ENCODE results near the gene ABCC3. TPM values are rescaled to one million over a fixed set of nuclear protein-coding genes. Genes with fewer than 3 reads are reported as not detected.

ABCC3 gene
- total RNA-seq, 4 donors from 2014 or later, result 297 to 655 (median 533) TPM

DNA sequence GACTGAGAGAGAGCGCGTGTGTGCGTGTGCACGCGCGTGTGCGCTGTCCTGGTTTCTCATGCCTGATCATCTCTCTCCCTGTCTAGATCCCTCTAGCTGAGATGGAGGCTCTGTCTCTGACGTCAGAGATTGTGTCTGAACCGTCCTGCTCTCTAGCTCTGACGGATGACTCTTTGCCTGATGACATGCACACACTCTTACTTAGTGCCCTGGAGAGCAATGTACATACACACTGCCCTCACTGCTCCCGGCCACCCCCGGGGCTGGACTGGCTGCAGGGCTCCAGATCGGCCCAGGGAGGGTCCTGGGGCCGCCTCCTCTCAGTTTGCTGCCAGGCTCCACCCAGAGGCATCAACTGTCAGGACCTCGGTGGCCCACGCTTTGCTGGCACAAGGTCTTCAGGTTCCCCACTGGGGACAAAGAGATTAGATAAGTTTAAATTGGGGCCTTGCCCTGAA, 13.1 kb upstream of the ABCC3 start:
- intact Hi-C loops (cut with DNase I; ENCODE audit: low total_unique reads) (no loop called here), in situ Hi-C loops (cut with MboI; ENCODE audit: low pct_ligation_motif_present in 1 of 4, low pct_unique_long_range_greater_than_20kb in 1 of 4, low sequenced_read_pairs in 3 of 4) (loop anchor here in 1 of 4 donors (10.0 kb wide), 1 partner anchor 77 kb away; the partner anchor contains the start of gene SPATA20)
- DNase-seq, result no peak
- no peaks in the 10 kb centered on the region for H3K27me3 ChIP-seq
- no peak overlapping the region for H3K4me3 ChIP-seq
- H3K4me1 ChIP-seq, result peaks cover 0 to 8% (median 0%) of the 10 kb centered on the region in 4 donors
- TF ChIP-seq EP300 (IDR thresholded peaks at IDR 0.05; ENCODE audit: low read depth), result no peak
- TF ChIP-seq, protein P1, sequence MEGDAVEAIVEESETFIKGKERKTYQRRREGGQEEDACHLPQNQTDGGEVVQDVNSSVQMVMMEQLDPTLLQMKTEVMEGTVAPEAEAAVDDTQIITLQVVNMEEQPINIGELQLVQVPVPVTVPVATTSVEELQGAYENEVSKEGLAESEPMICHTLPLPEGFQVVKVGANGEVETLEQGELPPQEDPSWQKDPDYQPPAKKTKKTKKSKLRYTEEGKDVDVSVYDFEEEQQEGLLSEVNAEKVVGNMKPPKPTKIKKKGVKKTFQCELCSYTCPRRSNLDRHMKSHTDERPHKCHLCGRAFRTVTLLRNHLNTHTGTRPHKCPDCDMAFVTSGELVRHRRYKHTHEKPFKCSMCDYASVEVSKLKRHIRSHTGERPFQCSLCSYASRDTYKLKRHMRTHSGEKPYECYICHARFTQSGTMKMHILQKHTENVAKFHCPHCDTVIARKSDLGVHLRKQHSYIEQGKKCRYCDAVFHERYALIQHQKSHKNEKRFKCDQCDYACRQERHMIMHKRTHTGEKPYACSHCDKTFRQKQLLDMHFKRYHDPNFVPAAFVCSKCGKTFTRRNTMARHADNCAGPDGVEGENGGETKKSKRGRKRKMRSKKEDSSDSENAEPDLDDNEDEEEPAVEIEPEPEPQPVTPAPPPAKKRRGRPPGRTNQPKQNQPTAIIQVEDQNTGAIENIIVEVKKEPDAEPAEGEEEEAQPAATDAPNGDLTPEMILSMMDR (IDR thresholded peaks at IDR 0.05), result no peak
- TF ChIP-seq POLR2A (IDR thresholded peaks at IDR 0.05), result no peak
- TF ChIP-seq POLR2AphosphoS5 (IDR thresholded peaks at IDR 0.05), result no peak
- WGBS, 2 donors (ENCODE audit: low coverage in 1 of 2), result 78% methylated on average over 16 of the region's 16 CpGs; no CpG with 5 or more reads in 1 of the 2 donors
- H3K36me3 ChIP-seq, result no peaks in the 10 kb centered on the region
- no peak overlapping the region for H3K27ac ChIP-seq
- H3K9me3 ChIP-seq, result no peaks in the 10 kb centered on the region

DNA sequence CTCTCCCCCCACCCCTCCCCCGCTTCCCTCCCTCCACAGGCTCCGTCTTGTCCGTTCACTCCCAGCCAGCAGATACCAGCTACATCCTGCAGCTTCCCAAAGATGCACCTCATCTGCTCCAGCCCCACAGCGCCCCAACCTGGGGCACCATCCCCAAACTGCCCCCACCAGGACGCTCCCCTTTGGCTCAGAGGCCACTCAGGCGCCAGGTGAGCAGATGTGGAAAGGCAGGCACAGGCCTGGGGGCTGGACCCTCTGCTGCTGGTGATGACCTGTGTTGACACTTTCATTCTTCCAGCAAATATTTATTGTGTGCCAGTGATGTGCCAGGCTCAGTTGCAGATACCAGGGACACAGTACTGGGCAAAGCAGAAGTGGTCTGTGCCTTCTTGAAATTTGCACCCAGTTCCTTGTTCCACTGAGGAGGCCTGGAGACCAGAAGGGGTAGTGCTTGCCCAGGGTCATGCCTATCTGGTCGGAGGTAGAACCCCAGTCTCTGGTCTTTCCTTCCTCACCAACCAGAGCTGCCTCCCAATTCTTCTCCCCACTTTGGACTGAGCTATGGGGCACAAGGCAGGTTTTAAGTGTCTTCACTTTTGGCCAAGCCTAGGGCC, 10.3 kb upstream of the ABCC3 start:
- 82% methylated on average over 5 of the region's 7 CpGs; no CpG with 5 or more reads in 1 of the 2 donors for WGBS, 2 donors (ENCODE audit: low coverage in 1 of 2)
- Histone ChIP-seq H3K9me3 (no peaks in the 10 kb centered on the region), H3K4me3 (no peak overlapping the region), H3K27ac (no peak overlapping the region), H3K4me1 (peaks cover 0 to 26% (median 16%) of the 10 kb centered on the region in 4 donors), H3K36me3 (no peaks in the 10 kb centered on the region), H3K27me3 (peaks cover under 1% of the 10 kb centered on the region)
- no peak for TF ChIP-seq EP300 (IDR thresholded peaks at IDR 0.05; ENCODE audit: low read depth)
- TF ChIP-seq POLR2A (IDR thresholded peaks at IDR 0.05), result no peak
- no peak for TF ChIP-seq POLR2AphosphoS5 (IDR thresholded peaks at IDR 0.05)
- TF ChIP-seq, protein P1 (IDR thresholded peaks at IDR 0.05), result no peak
- no peak for DNase-seq
- in situ Hi-C loops (cut with MboI; ENCODE audit: low pct_ligation_motif_present in 1 of 4, low pct_unique_long_range_greater_than_20kb in 1 of 4, low sequenced_read_pairs in 3 of 4) (loop anchor here in 1 of 4 donors (10.0 kb wide), 1 partner anchor 80 kb away; the partner anchor contains the start of gene SPATA20), intact Hi-C loops (cut with DNase I; ENCODE audit: low total_unique reads) (no loop called here)

DNA sequence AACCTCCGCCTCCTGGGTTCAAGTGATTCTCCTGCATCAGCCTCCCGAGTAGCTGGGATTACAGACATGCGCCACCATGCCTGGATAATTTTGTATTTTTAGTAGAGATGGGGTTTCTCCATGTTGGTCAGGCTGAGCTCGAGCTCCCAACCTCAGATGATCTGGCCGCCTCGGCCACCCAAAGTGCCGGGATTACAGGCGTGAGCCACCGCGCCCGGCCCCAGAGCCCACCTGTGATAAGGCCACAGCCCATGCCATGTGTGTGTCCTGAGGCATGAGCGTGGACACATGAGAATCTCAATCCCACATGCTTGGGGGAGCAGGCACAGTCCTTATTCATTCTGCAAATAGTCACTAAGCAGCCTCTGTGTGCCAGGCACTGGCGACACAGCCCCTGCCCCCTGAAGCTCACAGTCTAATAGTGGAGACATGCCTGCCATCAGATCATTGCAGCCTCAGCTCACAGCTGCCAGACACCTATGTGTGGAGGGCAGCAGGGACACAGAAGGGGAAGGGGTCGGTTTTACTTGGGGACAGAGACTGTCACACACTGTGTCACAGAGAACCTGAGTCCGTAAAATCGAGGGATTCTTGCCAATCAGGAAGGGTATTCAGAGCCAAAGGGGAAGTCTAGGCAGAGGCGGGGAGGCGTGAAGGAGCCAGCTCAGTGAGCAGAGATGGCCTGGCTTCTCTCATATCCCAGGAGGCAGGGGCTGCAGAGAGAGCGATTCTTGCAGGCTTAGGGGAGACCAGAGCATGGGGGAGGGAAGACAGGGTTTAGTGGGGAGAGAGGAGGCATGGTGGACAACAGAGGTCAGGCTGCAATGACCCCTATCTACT, 9.4 kb upstream of the ABCC3 start:
- H3K27me3 ChIP-seq, result peaks cover 3% of the 10 kb centered on the region
- no peak overlapping the region for H3K4me3 ChIP-seq
- 40 to 79% methylated on average over 1 to 19 of the region's 19 CpGs for WGBS, 2 donors (ENCODE audit: low coverage in 1 of 2)
- TF ChIP-seq, protein P1 (IDR thresholded peaks at IDR 0.05), result no peak
- TF ChIP-seq POLR2AphosphoS5 (IDR thresholded peaks at IDR 0.05), result no peak
- no peak for TF ChIP-seq POLR2A (IDR thresholded peaks at IDR 0.05)
- TF ChIP-seq EP300 (IDR thresholded peaks at IDR 0.05; ENCODE audit: low read depth), result no peak
- H3K4me1 ChIP-seq, result peaks cover 0 to 34% (median 23%) of the 10 kb centered on the region in 4 donors
- no peak overlapping the region for H3K27ac ChIP-seq
- DNase-seq, result no peak
- H3K36me3 ChIP-seq, result no peaks in the 10 kb centered on the region
- intact Hi-C loops (cut with DNase I; ENCODE audit: low total_unique reads) (loop anchor here (5.0 kb wide), 1 partner anchor 78 kb away; the partner anchor contains the start of gene SPATA20), in situ Hi-C loops (cut with MboI; ENCODE audit: low pct_ligation_motif_present in 1 of 4, low pct_unique_long_range_greater_than_20kb in 1 of 4, low sequenced_read_pairs in 3 of 4) (loop anchor here in 1 of 4 donors (10.0 kb wide), 1 partner anchor 80 kb away; the partner anchor contains the start of gene SPATA20)
- no peaks in the 10 kb centered on the region for H3K9me3 ChIP-seq
